ENCODE measurements around the gene HOXA7.

GRCh38 chr7:27132978-27133377, 23.5 kb downstream of the HOXA7 start:
- TF ChIP-seq CTCF (IDR thresholded peaks at IDR 0.05) = no peak
- no peak for TF ChIP-seq POLR2A (IDR thresholded peaks at IDR 0.05)
